ENCODE measurements around the gene NSF.
"Not testable (repeated sequence)": the region's sequence is repeated elsewhere in the genome, so short reads cannot be mapped to it uniquely, and the experiment has no call there.

NSF gene

DNA sequence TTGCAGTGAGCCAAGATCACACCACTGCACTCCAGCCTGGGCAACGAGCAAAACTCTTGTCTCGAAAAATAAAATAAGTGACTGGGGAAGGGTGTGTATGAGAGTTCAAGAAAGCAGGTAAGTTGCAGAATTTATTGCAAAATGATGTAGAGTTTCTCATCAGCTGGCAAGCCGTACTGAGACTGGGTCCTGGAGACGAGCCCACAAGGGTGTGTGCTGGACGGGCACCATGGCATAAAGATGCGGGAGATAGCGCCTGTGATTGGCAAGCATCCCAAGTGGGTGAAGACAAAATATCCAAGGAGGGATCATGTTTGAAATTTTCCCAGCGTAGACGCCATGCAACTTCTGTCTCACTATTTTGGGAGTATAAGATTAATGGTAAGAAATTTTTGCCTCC is 168.7 kb downstream of the NSF start:
- DNase-seq: no peak

DNA sequence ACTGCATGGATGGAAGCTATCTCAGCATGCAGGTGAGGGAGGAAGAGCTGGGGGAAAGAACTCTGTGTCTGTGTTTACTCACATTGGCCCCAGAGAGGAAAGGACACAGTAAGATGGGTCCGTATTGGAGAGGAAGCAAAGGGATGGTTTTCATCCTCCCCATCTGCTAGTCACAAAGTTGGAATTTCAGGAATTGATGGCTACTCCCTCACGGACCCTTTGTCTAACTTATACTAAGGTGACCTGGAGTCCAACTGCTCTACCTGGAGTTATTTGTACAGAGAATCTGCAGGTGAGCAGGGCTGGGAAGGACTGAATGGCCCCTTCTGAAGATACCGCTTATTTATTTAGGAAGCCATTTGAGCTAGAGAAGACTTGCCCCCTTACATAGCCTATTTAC is 172.9 kb downstream of the NSF start:
- DNase-seq: no peak

DNA sequence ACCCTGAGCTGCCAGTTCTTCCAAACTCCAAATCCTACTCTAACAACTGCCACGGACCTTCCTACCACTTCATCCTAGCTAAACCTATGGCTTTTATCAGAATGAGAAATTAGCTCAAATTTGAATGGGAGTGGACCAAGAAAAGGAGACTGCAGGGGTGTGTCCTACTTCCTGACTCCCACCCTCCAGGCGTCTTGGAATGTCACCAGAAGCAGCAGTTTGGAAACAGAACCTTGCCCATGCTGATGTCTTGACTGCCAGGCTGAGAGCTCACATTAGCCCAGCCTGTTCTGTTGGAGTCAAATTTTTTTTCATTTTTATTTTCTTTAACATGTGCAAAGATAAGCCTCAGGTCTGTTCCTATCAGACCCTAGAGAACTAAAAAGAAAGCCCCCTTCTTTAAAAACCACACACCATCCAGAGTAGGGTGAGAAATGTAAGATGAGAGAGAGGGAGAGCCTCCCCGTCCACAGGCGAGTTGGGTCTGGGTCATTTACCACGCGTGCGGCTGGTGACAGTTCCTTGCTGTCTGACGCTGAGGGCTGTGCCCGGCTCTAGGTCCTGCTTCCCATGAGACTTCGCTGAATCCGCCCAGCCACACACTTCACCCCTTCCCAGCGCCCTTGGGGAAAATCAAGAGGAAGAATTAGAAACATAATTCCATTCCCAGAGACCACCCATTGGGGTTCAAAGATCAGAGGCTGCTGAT is 173.7 kb downstream of the NSF start:
- no peak for DNase-seq

DNA sequence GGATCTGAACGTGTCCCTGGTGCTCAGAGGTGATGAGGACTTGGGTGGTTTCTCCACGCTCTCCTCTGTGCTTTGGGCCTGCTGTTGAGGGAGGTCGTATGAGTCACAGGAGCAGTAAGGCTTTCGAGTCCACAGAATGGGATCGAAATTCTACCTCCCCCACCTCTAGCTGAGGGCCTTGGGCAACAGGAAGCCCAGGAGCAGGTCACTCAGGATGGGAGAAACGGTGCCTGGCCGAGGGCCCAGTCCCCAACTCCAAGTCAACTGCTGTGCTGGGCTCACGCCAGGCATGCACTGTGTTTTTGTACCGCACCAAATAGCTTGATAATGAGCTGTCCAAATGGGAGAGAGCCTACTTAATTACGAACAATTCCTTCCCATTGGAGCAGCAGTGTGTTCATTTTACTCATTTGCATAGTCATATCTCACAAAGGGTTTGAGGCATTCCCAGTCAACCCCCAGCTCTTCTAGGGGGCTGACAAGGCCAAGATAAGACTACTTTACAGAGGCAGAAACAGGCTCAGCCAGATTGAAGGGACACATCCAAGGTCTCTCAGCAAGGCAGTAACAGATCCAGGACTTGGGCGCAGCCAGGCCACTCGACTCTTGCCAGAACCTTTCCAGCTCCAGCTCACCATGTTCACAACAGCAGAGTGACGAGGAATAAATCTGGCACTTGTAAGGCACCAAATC is 174.4 kb downstream of the NSF start:
- no peak for DNase-seq

DNA sequence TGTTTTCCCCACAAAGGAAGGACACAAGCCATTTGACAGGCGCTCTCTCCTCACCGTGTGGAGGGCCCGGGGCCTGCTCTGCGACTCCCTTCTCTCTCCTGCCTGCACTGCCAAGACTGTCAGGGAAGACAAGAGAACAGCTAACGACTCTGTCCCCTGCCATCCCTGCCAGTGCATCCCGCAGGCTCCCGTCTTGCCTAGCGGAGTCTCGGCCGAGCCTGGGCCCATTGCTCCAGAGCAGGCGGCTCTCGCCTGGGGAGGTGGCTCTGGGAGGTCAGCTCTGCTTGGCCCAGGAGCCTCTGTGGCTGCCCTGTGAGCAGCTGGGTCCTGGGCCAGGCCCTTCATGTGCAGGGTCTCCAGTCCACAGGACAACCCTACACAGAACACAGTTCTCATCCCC is 175.0 kb downstream of the NSF start:
- no peak for DNase-seq

DNA sequence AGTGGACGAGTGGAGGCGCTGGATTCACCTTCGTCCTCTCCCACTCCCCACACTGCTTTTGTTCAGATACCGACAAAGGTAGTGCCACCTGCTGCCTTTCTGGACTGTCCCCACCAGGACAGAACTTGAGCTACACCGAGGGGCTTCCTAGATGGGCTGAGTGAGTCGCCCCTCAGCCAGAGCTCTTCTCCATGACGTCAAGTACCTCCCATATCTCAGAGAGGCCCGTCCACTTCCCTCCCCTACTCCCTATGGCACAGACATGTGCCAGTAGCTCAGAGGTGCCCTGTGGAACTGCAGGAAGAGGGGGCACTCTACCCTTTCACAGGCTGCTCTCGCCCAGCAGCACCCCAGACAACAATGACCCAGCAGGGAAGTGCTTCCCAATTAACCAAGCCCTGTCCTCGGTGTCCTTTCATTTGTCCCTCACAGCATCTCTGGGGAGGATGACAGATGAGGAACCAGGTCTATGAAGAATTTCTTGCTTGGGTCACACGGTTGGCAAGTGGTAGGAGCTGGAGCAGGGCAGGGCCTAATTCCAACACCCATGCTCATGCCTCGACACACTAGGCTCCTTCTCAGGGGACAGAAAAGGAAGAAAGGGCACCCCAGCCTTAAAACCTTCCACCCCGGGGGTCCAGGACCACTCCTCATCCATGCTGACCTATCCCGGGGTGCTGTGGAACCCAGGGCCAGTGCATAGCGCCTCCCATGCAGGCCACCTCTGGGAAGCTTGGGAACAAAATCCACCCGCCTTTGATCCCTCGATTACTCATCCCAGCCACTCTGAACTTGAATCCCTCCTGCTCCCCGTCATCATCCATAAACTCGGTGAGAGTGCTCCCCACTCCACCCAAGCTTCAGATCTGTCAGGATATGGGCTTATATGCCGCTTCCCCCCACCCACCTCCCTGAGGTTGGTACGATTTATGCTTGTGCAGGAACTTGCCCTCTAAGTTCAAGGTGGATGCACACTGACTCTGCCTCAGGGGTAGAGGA is 176.3 kb downstream of the NSF start:
- DNase-seq: no peak

DNA sequence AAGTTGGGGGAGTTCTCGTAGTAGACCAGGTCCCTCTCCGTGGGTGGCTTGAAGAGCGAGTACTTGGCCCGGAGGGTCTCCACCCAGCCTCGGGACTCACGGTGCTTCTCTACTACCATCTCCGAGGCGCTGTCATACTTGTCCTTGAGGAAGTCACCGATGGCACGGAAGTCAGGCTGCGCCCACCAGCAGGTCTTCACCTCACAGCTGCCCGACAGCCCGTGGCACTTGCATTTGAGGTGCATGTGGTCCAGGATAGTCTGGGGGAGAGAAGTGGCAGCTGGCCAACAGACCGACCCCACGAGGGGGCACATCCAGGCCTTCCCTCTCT is 178.0 kb downstream of the NSF start:
- DNase-seq: no peak

DNA sequence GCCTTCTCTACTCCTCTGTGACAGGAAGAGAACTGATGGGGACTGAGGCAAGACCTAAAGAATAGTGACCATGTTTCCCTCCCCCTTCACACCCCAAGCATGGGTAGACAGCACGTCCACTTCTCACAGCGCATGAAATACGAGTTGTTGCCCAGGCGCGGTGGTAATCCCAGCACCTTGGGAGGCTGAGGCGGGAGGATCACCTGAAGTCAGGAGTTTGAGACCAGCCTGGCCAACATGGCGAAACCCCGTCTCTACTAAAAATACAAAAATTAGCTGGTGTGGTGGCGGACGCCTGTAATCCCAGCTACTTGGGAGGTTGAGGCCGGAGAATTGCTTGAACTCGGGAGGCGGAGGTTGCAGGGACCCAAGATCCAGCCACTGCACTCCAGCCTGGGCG is 178.4 kb downstream of the NSF start:
- DNase-seq: not testable (repeated sequence)

DNA sequence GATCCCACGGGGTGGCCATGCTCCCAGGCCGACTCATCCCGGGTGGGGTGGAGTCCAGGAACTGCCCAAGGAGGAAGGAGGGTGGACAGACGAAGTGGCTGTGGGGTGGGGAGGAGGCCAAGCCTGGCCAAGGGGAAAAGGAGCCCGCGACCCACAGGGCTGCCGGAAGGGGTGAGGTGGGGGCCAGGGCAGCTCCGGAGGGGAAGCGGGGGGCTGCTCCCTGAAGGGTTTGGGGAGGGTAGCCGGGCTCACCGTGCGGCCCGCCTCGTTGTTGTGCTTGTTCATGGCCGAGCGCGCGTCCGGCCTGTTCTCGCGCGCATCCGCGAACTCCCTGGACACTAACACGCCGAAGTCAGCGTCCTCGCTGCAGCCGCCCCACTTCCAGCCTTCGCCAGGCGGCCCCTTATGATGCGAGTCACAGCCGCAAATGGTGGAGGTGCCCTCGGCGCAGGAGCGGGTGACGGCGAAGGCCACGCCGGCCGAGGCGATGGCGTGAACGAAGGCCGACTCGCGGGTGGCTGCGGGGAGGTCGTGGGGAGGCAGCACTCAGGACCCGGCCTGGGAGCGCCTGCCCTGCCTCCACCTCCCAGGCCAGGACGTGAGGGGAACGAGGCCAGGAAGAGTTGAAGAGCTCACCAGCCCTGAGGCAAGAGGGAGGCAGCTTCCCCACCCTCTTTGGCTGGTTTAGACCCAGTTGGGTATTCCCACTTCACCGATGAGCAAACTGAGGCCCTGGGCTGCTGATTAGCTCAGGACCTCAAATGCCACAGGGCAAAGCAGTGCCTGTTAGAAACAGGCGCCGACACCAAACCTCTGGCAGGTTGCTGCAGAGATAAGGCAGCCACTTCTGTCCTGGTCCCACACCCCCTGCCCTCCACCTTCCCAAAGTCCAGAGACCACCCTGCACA is 179.3 kb downstream of the NSF start:
- no peak for DNase-seq

DNA sequence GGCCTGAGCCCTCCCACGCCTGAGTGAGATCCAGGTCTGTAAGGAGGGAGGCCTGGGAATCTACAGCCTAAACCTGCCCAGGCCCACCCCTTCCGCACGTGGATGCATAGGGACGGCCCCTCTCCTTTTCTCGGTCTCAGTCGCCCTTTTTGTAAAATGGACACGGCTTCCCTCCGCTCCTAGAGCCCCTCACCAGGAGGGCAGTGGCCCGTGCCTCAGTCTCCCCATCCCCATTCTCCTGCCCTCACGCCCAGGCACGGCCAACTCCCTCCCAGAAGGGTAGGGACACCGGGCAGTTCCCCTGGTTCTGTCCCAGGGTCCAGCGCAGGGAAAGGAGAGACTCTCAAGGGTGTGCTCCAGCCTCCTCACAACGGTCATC is 180.0 kb downstream of the NSF start:
- no peak for DNase-seq

DNA sequence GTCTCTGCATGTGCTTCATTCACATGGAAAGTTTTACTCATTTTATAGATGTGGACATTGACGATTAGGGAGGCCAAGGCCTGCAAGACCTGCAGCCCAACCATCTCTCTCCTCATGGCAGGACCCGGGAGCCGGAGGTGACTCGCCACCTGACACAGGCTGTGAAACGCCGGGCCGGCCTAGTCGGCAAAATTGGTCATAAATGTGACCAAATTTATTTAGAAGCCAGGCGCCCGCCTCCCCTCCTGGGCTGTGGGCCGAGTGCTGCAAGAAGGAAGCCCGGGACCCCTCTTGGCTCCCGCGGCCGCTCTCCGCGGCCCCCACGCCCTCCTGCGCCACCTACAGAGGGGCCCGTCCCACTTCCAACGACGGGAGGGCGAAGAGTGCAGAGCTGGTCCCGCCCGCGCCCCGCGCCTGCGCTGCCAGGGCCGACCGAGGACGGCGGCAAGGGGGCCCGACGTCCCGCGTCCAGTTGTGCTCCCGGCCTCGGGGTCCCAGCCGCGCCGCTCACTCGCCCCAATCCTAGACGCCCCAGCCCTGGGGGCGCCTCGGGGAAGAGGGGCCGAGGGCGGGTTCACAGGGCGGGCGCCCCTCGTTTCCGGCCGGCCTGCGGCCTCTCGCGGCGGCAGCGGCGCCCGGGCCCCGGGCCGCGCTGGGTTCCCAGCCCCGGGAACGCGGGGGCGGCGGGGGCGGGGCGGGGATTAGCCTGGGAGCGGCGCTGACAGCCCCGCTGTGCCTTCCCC is 180.5 kb downstream of the NSF start:
- DNase-seq: no peak

DNA sequence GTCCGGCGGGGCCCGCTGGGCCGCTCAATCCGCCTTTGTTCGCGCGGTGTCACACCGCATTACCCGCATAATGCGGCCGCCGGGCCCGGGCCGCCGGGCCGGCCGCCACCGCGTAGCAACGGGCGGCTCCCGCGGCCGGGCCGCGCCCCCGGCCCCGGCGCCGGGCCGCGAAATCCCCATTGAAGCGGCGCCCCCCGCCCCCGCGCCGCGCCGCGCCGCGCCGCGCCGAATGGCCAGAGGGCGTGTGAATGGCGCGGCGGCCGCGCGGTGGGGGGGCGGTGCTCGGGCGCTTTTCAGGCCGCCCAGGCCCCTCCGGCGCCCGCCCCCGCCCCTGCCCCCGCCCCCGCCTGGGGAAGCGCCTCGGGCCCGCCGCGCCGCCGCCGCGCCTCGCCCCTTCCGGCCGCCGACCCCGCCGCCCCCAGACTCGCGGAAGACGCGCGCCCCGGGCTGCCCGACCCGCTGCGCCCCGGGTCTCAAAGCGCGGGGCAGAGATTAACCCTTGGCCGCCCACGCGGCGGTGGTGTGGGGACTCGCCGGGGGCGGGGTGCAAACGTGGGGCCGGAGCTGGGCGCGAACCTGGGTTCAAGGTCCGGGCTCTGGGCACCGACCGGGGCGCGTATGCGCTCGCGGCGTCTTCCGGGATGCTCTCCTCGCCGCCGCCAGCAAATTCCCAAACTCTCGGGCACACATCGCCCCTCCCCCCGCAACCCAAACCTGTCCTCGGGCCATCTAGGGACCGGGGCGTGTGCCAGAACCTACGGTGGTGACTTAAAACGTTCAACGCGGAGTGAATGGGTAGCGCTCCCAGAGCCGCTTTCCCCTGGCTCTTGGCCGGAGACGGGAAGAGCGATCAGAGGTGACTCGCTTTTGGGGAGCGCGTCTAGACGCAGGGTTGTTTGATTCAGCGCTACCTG is 181.3 kb downstream of the NSF start:
- no peak for DNase-seq

DNA sequence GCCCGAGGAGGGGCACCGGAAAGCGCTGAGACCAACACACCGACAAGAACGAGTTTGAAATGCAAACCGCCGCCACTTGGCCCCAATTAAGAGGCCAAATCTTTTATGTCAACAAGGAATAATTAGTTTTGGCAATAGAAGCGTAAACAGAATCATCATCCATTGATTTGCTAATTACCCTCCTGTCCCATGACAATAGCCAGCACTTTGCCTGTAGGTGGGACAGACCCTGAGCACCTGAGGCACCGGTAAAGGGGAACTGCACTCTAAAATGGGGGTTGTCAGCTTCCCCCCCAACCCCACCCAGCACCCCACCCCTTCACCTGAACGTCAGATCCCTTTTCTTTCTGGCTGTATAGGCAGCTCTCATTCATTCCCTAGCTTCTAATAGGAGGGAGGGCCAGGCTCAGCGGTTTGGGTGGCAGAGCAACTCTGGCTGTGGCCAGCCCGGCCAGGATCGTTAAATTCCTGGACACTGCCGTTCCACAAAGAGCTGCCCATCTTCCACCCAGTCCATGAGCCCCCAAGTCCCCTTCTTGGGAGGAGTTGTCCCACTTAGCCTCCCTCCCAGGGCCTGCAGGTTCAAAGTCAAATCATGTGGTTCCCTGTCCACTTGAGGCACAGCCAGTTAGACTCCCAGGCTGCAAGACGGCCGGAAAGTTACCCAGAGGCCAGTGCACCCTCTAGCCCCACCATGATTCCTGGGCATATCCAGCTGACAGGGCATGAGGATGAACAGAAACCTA is 182.2 kb downstream of the NSF start:
- DNase-seq: no peak

DNA sequence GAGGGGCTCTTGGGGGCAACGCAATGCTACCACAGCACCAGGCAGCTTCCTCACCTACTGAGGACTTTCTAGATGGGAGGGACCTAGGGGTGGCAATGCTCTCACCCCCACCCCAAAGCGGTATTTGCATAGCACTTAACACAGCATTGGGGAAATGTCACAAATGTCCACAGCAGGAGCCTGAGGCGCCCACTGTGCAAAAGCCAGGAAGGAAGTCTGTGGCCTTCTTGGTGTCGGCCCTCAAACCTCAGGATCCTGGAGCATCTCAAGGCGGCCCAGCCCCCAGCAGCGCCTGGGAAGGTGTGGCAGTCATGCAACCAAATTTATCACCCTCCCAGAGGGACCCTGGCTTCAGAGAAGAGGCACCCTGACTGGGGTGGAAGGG is 182.7 kb downstream of the NSF start:
- no peak for DNase-seq

DNA sequence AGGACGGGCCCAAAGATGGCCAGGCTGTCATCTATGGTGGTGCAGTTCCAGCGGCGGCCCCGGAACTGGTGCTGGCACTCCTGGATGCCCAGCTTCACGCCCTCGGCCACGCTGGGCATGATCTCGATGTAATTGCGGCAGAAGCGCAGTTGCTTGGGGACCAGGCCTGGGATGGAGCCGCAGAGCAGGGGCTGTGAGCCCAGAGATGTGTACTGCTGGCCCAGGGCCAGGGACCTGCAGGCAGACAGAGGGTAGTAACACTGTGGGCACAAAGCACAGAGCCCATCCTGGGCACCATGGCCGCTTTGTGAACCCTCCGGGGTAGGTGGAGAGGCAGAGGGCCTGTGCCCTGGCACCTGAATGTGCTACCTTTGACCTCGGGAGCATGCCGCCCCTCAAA is 183.2 kb downstream of the NSF start:
- no peak for DNase-seq

DNA sequence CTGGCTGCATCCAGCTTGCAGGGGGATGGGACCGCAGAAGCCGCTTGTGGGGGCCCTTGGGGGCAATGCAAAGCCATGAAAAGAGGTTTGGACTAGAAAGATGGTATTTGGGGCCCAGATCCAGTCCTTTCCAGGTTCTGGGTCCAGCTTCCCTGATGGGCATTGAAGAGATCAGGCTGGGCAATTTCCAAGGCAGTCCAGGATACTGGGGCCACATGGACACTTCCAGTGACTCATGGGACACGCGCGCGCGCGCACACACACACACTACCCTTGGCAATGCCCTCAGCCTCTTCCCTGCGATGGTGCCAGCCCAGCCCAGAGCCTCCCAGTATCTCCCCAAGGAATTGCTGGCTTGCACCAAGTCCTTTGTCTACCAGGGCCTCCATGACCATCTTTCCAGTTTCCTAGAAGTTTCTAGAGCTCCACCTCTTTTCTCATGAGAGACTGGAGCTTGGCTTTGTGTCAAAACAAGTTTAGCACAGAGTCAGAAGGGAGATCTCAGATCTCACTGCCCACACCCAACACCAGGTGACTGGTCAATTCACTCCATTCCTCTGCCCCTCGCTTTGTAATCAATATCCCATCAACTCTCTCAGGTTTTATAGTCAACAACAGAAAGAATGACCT is 183.8 kb downstream of the NSF start:
- DNase-seq: no peak

DNA sequence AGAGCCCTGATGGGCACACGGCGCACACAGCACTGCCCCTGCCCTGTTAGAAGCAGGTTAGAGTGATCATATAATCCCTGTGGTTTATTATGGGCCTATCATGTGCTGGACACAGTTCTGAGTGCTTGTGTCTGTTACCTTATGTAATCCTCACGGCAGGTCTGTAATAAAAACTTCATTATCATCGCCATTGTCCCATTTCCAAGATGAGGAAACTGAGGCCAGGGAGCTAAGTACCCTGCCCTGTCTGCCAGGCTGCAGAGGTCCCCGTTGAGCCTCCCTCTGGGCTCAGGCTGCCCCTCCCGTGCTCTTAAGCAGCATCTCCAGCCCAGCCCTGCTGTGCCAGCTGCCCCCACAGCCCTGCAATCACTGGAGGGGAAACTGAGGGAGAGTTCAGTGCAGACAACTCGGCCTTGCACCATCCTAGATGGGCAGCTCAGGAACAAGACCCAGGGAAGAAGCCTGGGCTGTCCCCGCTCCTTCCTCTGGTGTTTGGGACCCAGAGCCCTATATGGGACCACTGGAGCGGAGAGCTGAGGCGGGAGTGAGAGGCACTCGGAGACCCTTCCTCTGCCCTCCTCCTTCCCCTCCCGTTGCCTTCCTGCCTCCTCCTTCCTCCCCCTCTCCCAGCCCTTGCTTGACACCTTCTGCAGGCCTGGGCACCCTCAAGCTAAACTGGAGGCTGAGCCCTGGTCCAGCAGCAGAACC is 186.0 kb downstream of the NSF start:
- DNase-seq: no peak

DNA sequence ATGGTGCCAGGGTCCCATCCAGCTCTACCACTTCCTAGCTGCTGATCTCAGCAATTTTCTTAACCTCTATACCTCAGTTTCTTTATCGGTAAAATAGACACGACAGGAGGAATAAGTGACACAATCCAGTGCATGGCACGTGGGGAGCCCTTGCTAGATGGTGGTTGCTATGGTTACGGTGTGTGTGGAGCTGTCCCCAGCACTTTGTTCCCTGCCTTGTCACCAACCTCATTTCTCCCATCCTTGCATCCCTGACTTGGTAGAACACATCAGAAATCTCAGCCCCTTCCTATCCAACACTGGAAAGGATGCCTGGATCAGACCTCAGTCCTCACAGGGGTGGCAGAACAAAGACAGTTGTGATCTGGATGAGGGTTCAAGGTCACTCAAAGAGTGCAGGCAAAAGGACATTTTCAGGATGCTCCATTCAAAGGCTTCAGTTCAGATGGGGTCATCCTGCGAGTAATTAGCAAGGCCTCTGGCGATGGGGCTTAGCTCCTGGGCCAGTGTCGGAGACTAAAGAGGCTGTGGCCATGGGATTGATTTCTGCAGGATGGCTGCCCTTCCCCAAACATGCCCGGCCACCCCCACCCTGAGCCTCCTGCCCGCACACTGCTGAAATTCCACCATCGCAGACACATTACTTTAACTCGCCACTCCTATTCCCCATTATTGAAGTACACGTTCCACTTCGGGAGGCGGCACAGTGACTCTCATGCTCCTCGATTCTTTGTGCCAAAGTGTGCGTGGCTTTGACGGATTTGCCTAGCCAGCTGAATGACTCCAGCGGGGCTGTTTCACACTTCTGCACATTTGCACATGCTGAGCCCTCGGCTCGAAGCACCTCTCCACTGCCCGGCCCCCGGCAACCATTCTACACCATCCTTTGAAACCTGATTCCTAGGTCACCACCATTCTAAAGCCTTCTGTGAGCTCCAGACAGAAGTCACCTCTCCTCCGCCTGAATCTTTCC is 187.8 kb downstream of the NSF start:
- no peak for DNase-seq
